Measurements from ENCODE around the gene PAK1.

PAK1 gene

GRCh38 chr11:77396911-77397310, 77.0 kb downstream of the PAK1 start:
- Histone ChIP-seq H3K79me2 (no peaks in the 10 kb centered on the region), H3K9ac (no peak overlapping the region), H3K27me3 (ENCODE audit: control insufficient read depth, insufficient read depth, low read length) (no peaks in the 10 kb centered on the region), H3K4me1 (no peaks in the 10 kb centered on the region), H3K9me3 (ENCODE audit: control insufficient read depth, low read length) (no peaks in the 10 kb centered on the region), H2AFZ (no peak overlapping the region), H3K36me3 (ENCODE audit: control insufficient read depth, insufficient read depth, low read length) (no peaks in the 10 kb centered on the region), H3K4me3 (ENCODE audit: low read depth, low read length) (no peak overlapping the region), H3K4me2 (ENCODE audit: low read length) (no peak overlapping the region), H3K27ac (no peak overlapping the region)
- TF ChIP-seq CTCF (IDR thresholded peaks at IDR 0.05), result no peak

DNA sequence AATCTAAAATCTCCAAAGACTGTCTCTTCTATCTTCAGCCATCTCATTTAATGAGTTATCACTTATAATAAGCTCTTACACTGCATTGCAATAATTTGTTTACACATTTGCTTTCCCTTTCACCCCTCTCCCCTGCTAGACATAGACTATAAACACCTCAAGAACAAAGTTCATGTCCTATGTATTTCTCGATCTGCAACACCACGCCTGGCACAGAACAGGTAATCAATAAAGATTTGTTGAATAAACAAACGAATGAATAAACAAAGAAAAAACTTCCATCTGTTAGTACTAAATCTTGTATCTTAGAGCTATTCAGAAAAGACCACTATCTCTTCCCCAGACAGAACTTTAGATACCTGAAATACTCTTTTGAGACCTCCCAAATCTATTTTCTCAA, 77.6 kb downstream of the PAK1 start:
- Histone ChIP-seq H3K4me2 (ENCODE audit: low read length) (no peak overlapping the region), H3K36me3 (ENCODE audit: control insufficient read depth, insufficient read depth, low read length) (no peaks in the 10 kb centered on the region), H3K4me3 (ENCODE audit: low read depth, low read length) (no peak overlapping the region), H3K79me2 (no peaks in the 10 kb centered on the region), H2AFZ (no peak overlapping the region), H3K9ac (no peak overlapping the region), H3K27ac (no peak overlapping the region), H3K9me3 (ENCODE audit: control insufficient read depth, low read length) (no peaks in the 10 kb centered on the region), H3K4me1 (no peaks in the 10 kb centered on the region), H3K27me3 (ENCODE audit: control insufficient read depth, insufficient read depth, low read length) (no peaks in the 10 kb centered on the region)
- no peak for TF ChIP-seq CTCF (IDR thresholded peaks at IDR 0.05)

GRCh38 chr11:77395460-77396173, 78.3 kb downstream of the PAK1 start:
- Histone ChIP-seq H3K27ac (no peak overlapping the region), H3K4me1 (no peaks in the 10 kb centered on the region)

DNA sequence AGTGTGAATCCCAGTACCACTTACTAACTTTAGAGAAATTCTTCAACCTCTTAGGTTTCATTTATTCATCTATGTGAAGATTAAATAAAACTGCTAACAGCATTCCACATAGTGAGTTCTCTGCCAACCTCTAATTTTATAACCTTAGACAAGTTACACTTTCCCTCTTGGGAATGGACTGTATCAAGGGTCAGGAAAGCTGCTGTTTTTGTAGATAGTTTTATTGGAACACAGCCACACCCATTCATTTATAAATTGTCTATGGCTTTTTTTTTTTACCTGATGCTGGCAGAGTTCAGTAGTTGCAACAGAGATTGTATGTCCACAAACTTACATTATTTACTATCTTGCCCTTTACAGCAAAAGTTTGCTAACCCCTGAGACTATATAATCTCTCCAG, 81.1 kb downstream of the PAK1 start:
- Histone ChIP-seq H3K4me2 (ENCODE audit: low read length) (no peak overlapping the region), H3K36me3 (ENCODE audit: control insufficient read depth, insufficient read depth, low read length) (no peaks in the 10 kb centered on the region), H3K9ac (no peak overlapping the region), H3K4me3 (ENCODE audit: low read depth, low read length) (no peak overlapping the region), H2AFZ (no peak overlapping the region), H3K27me3 (ENCODE audit: control insufficient read depth, insufficient read depth, low read length) (no peaks in the 10 kb centered on the region), H3K9me3 (ENCODE audit: control insufficient read depth, low read length) (no peaks in the 10 kb centered on the region), H3K79me2 (no peaks in the 10 kb centered on the region), H3K27ac (no peak overlapping the region), H3K4me1 (no peaks in the 10 kb centered on the region)
- no peak for TF ChIP-seq CTCF (IDR thresholded peaks at IDR 0.05)

More at GRCh38 chr11:77395460-77396173, 78.3 kb downstream of the PAK1 start:
- no peaks in the 10 kb centered on the region for H3K27me3 ChIP-seq (ENCODE audit: control insufficient read depth, insufficient read depth, low read length)
- H3K4me3 ChIP-seq (ENCODE audit: low read depth, low read length), result no peak overlapping the region
- no peak for TF ChIP-seq CTCF (IDR thresholded peaks at IDR 0.05)
- no peaks in the 10 kb centered on the region for H3K9me3 ChIP-seq (ENCODE audit: control insufficient read depth, low read length)
- no peaks in the 10 kb centered on the region for H3K36me3 ChIP-seq (ENCODE audit: control insufficient read depth, insufficient read depth, low read length)
- H3K9ac ChIP-seq, result no peak overlapping the region
- no peaks in the 10 kb centered on the region for H3K79me2 ChIP-seq
- no peak overlapping the region for H3K4me2 ChIP-seq (ENCODE audit: low read length)
- no peak overlapping the region for H2AFZ ChIP-seq

DNA sequence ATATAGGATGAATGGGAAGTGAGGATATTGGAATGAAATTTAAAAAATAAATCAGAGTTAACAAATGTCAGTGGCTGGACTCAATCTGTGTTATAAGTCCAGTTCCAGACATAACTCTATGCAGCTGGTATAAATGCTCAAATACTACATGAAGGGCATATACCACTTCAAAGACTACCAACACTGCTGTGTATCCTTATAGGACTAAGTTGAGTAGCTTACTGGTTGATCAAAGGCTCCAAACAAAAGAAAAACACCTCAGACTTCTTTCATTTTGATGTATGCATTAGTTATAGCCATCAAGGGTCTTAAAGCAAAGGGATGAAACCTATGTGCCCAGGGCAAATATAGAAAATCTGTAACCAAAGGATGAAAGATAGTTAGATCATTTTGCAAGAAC, 86.2 kb downstream of the PAK1 start:
- no peak overlapping the region for H2AFZ ChIP-seq
- no peaks in the 10 kb centered on the region for H3K9me3 ChIP-seq (ENCODE audit: control insufficient read depth, low read length)
- no peak overlapping the region for H3K4me2 ChIP-seq (ENCODE audit: low read length)
- H3K27me3 ChIP-seq (ENCODE audit: control insufficient read depth, insufficient read depth, low read length), result no peaks in the 10 kb centered on the region
- no peaks in the 10 kb centered on the region for H3K36me3 ChIP-seq (ENCODE audit: control insufficient read depth, insufficient read depth, low read length)
- H3K79me2 ChIP-seq, result no peaks in the 10 kb centered on the region
- H3K4me3 ChIP-seq (ENCODE audit: low read depth, low read length), result no peak overlapping the region
- H3K4me1 ChIP-seq, result no peaks in the 10 kb centered on the region
- H3K9ac ChIP-seq, result no peak overlapping the region
- H3K27ac ChIP-seq, result no peak overlapping the region
- no peak for TF ChIP-seq CTCF (IDR thresholded peaks at IDR 0.05)
